Kidney epithelial cell (primary cell): Measurements from ENCODE around the gene ATP2A3. TPM values are rescaled to one million over a fixed set of nuclear protein-coding genes. Genes with fewer than 3 reads are reported as not detected.

Experiments used
- DNase-seq: peaks from one replicate; pipeline ENCODE4 v3.0.0-alpha.2; 2010; ENCODE audit warnings: low read depth
- H3K27me3 ChIP-seq: 2 replicates; pipeline ENCODE4 v1.6.0; 2011; ENCODE audit warnings: low read length; ENCODE audit not compliant: control insufficient read depth, insufficient read depth
- H3K36me3 ChIP-seq: 2 replicates; pipeline ENCODE4 v1.5.1; 2011; ENCODE audit warnings: low read length; ENCODE audit not compliant: control insufficient read depth, insufficient read depth
- H3K4me3 ChIP-seq: 2 replicates; pipeline ENCODE4 v1.5.1; 2011; ENCODE audit warnings: low read depth, mild to moderate bottlenecking, control low read depth, low read length
- CTCF ChIP-seq: IDR thresholded peaks from 2 replicates; pipeline ENCODE4 v1.5.1; 2011; ENCODE audit warnings: mild to moderate bottlenecking, moderate library complexity, low read length, control low read depth, inconsistent platforms; ENCODE audit not compliant: insufficient read depth, poor library complexity, severe bottlenecking
- total RNA-seq: library from RNA; depleted of rRNA; stranded (reverse); fragments of >200 nt; gene quantifications from 2 replicates; pipeline ENCODE4 v1.2.3, GENCODE V29; 2015

The ATP2A3 gene
- total RNA-seq, 1 donor from 2014 or later = 11.1 TPM

- DNase-seq = no peak
- H3K4me3 ChIP-seq = no peak overlapping the region
- no peaks in the 10 kb centered on the region for H3K36me3 ChIP-seq
- peaks cover 6% of the 10 kb centered on the region for H3K27me3 ChIP-seq
- no peak for TF ChIP-seq CTCF
Observed at GRCh38 chr17:3982541-3983017, 18.3 kb upstream of the ATP2A3 start.

GRCh38 chr17:3982113-3982512 is 17.9 kb upstream of the ATP2A3 start:
- Histone ChIP-seq H3K36me3 (no peaks in the 10 kb centered on the region), H3K27me3 (peaks cover 6% of the 10 kb centered on the region), H3K4me3 (no peak overlapping the region)
- TF ChIP-seq CTCF = no peak
- DNase-seq = no peak

GRCh38 chr17:3981455-3981854 is 17.2 kb upstream of the ATP2A3 start:
- H3K4me3 ChIP-seq = no peak overlapping the region
- H3K36me3 ChIP-seq = no peaks in the 10 kb centered on the region
- H3K27me3 ChIP-seq = peaks cover 3% of the 10 kb centered on the region
- no peak for TF ChIP-seq CTCF
- no peak for DNase-seq

- Histone ChIP-seq H3K27me3 (no peaks in the 10 kb centered on the region), H3K36me3 (no peaks in the 10 kb centered on the region), H3K4me3 (no peak overlapping the region)
- DNase-seq = no peak
- TF ChIP-seq CTCF = no peak
Observed at GRCh38 chr17:3980381-3981014, 16.3 kb upstream of the ATP2A3 start.

- Histone ChIP-seq H3K36me3 (no peaks in the 10 kb centered on the region), H3K4me3 (no peak overlapping the region), H3K27me3 (no peaks in the 10 kb centered on the region)
- no peak for TF ChIP-seq CTCF
- no peak for DNase-seq
Observed at GRCh38 chr17:3979290-3979611, 15.0 kb upstream of the ATP2A3 start.

GRCh38 chr17:3978421-3979289 is 14.4 kb upstream of the ATP2A3 start:
- no peak for TF ChIP-seq CTCF
- DNase-seq = no peak
- Histone ChIP-seq H3K27me3 (no peaks in the 10 kb centered on the region), H3K4me3 (no peak overlapping the region), H3K36me3 (no peaks in the 10 kb centered on the region)
